Left cardiac atrium (tissue), 4 donors: Measurements from ENCODE around the gene ARHGDIG. TPM values are rescaled to one million over a fixed set of nuclear protein-coding genes. Genes with fewer than 3 reads are reported as not detected.

ENCODE experiments used
- ATAC-seq, 2 donors: fragments of 200-7000 bp; cut with Tn5 transposase; one replicate each; pipeline ENCODE4 v1.9.1; 2020; ENCODE audit warnings: mild to moderate bottlenecking in 2 of 2, moderate library complexity in 2 of 2
- DNase-seq: peaks from one replicate; pipeline ENCODE4 v3.0.0-alpha.2; 2020
- intact Hi-C, 2 donors: fragments of 100-400 bp; cut with DNase I; formaldehyde crosslinking; loops; one replicate each; pipeline versions ENCODE4 v1.14.1 to v1.15.1; 2022 to 2023
- total RNA-seq, 2 donors: library from RNA; stranded (reverse); fragmentation: NEBNext Ultra II Directional; extraction: Animal tissue kit (Norgen Biotek cat#: 25700); gene quantifications; one replicate each; pipeline ENCODE4 v1.2.1, GENCODE V29; 2021
- donor health status: DM: no; HTN: yes; CAD: no.
- donor health status: DM: no; HTN: yes; CAD: no; lungs with severe emphysema.
- donor health status: DM: yes; HTN: yes; CAD: no.
- donor health status: Dilated cardiomyopathy.

The ARHGDIG gene
- total RNA-seq, 2 donors from 2014 or later, result 4.9 to 5.1 TPM

DNA sequence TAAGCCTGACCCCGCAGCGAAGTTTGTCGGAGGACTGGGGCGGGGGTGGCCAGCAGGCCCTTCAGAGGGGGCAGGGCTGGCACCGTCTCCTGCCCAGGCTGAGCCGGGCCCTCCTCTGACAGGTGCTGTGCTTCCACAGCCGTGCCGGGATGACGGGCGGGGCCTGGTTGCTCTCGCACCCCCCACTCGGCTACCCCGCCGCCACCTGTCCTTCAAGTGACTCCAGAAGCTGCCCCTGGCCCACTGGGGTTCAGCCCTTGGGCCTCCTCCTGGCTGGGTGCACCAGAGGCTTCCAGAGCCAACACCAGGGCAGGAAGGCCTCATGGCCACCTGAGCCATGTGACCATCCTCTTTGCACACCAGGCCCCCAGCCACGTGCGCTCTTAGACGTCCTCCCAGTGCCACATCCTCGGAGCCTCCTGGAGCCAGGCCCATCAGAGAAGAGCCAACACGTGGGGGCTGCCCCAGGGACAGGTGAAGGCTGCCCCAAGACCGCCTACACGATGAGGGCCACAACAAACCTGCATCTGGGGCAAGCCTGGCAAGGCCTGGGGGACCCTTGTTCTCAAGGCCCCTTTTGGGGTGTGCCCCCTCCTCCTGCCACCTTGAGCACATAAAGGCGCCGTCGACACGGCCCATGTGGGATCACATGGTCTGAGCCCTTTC is 9.8 kb downstream of the ARHGDIG start:
- ATAC-seq (no peak), DNase-seq (no peak)
- intact Hi-C loops, result no loop called here

GRCh38 chr16:290681-291405 is 10.5 kb downstream of the ARHGDIG start:
- DNase-seq (no peak), ATAC-seq (no peak)
- intact Hi-C loops, result no loop called here

DNA sequence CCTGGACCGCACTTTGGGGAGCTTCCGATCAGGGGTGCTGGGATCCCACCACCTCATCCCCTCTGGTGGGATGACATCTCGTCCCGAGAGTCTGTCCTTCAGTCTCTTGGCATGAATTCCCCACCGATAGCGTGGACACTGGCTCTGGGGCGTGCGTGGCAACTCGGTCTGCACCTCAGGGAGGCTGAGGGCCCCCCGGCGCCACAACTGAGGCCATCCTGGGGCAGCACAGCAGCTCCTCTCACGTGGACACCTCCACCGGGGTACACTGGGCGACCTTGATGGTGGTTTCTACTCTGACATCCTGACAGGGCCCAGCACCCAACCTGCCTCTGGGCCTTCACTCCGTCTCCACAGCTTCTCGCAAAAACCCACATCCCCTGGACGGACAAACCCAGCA is 11.1 kb downstream of the ARHGDIG start:
- no peak for ATAC-seq
- intact Hi-C loops, result no loop called here
- DNase-seq, result no peak

GRCh38 chr16:293043-293775 is 12.8 kb downstream of the ARHGDIG start:
- intact Hi-C loops, result no loop called here
- DNase-seq, result no peak
- ATAC-seq, result no peak

- intact Hi-C loops, result no loop called here
- ATAC-seq (no peak), DNase-seq (no peak)
These were observed 15.9 kb downstream of the ARHGDIG start for GRCh38 chr16:296276-296675.

DNA sequence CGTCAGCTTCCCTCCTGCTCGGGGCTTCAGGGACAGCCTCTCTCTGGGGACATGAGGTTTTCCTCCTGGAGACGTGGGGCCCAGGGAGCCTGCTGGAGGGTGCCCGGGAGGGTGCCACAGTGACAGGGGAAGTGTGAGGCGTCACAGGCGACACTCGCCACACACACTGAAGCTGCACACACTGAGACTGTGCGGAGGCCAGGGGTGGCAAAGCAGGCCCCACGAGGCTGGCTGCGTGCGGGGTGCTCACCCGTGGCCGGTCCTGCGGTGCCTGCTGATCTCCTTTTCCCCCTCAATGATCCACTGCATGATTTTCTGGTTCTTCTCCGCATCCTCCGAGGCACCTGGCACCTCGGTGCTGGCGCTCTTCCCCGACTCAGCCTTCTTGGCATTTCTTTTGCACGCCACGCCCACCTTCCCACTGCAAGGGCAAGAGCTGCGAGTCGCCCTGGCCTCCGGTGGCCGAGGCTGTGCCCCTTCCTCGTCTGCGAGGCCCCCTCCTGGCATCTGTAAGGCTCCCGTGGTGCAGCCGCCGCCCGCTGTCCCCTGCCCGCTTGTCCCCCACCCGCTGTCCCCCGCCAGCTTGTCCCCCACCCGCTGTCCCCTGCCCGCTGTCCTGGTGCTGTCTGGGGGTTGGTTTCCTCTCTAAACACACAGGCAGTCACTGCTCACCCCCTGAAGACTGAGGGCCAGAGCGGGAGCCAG is 16.6 kb downstream of the ARHGDIG start:
- ATAC-seq, result no peak
- intact Hi-C loops, result no loop called here
- DNase-seq, result no peak

DNA sequence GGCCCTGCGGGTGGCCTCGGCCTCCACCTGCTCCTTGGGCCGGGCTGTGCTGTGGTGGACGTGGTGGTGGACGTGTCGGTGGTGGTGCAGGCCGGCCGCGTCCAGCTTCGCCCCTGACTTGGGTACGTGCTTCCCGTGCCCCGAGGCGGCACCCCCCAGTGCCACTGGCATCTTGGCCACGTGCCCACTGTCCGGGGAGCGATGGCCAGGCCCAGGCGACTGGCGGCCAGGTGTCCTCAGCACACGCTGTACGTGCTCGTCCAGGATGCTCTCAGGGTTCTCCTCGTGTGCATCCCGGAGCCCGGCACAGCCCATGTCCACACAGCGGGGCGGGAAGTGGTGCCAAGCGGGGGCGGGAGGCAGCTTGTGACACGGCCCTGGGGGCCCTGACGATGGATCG is 17.4 kb downstream of the ARHGDIG start:
- intact Hi-C loops, result no loop called here
- no peak for DNase-seq
- ATAC-seq, result no peak

DNA sequence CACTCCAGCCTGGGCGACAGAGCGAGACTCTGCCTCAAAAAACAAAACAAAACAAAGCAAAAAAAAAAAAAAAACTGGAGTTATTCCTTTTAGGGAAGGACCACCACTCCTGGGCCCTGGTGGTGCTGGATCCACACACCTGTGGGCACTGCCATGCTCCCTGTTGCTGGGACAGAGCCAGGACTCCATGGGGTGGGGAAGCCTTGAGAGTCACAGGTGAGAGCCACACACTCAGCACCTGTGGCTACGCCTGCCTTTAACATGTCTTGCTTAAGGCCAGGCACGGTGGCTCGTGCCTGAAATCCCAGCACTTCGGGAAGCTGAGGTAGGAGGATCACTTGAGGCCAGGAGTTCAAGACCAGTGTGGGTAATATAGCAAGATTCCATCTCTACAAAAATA is 20.8 kb downstream of the ARHGDIG start:
- DNase-seq, result no peak
- intact Hi-C loops, result no loop called here
- ATAC-seq, result no peak

DNA sequence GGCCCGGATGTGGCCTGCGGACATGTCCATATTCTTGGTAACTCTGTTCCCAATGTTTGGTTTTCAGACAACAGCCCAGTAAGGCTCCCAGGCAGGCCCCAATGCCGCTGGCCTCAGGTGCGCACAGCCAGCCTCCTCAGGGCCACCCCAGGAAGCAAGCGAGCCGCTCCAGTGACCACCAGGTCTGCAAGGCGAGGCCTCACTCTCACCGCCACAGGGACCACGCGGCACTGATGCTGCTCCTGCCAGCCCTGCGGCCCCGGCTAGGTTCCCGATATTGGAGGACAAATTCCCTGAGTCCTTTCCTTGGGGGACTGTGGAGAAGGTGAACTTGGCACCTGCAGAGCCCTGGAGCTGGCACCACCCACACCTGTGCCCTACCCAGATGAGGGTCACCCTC is 21.6 kb downstream of the ARHGDIG start:
- DNase-seq (no peak), ATAC-seq (no peak)
- intact Hi-C loops, result no loop called here

DNA sequence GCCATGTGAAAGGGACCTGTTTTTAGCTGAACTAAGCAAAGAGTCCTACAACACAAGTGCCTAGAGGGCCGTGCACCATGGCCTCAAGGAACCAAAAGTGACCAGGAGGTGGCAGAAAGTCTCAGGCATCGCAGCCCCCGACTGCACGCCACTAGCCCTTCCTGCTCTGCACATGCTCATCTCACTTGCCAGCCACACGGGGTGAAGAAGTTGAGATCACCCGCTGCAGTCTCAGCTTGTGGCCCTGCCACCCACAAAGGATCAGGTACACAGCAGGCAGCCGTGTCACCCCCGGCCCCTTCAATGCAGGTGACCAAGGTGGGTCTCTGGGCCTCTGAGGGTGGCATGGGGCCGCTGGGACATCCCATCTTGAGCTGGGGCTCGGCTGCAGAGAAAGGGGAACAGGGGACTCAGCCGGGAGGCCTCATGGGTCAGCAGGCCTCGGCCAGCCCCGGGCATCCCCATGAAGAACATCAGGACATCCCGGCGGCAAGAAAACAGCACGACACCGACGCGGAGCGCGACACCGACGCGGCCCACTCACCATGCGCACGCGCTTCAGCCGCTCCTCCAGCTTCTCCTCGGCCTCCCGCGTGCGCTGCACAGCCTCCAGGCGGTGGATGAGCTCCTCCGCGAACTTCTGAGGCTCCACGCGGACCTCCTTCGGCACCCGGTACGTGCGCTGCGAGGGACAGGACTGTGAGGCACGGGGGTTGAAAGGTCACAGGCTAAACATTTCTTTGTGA is 23.5 kb downstream of the ARHGDIG start:
- DNase-seq (no peak), ATAC-seq (no peak)
- intact Hi-C loops, result no loop called here

DNA sequence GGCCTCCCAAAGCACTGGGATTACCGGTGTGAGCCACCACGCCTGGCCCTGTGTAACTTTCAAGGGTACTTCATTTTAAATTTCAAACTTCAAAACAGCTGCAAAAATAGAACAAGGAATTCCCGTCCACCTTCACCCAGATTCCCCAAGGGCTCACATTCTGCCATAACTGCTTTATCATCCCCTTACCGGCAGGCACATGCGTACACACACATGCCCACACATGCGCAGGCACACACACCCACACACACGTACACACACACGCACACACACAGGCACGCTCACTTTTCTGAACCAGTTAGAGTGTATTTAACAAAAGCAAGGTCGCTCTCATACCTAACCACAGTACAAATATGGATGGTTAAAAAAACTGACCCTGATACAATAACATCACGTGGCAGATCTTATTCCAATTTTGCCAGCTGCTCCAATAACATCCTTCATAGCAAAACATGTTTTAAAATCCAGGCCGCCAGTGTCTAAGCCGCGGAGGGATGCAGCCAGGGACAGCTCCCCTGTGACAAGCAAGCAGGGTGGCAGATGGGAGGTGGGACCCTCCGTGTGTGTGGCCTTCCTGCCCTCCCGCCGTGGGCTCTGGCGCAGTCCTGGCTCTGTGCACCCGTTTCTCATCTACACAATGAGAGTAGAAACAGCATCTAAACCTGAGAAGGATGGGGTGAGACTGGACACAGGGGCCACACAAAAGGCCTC is 25.7 kb downstream of the ARHGDIG start:
- ATAC-seq, result no peak
- no peak for DNase-seq
- intact Hi-C loops, result no loop called here

GRCh38 chr16:306911-307370 is 26.6 kb downstream of the ARHGDIG start:
- intact Hi-C loops, result no loop called here
- DNase-seq (no peak), ATAC-seq (no peak)

- DNase-seq, result no peak
- ATAC-seq, result no peak
- intact Hi-C loops, result no loop called here
These were observed 27.4 kb downstream of the ARHGDIG start for GRCh38 chr16:307691-308312.

- intact Hi-C loops, result no loop called here
- no peak for ATAC-seq
- no peak for DNase-seq
These were observed 29.1 kb downstream of the ARHGDIG start for GRCh38 chr16:309476-309875.

DNA sequence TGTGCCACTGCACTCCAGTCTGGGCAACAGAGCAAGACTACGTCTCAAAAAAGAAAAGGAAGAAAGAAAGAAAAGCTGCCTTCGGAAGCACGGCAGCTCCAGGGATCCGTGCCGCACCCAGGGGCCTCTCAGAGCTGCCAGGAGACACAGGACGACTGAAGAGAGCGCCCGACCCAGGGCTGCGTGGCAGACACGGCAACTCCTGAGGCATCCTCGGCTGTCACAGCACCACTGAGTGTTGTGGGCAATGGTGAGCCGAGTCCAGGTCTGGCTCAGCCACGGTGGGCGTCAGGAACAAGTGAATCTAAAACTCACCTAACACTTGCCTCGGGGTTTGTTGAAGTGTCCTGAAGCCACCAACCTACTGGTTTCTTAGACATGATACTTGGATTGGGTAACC is 31.3 kb downstream of the ARHGDIG start:
- DNase-seq (no peak), ATAC-seq (no peak)
- intact Hi-C loops, result no loop called here

DNA sequence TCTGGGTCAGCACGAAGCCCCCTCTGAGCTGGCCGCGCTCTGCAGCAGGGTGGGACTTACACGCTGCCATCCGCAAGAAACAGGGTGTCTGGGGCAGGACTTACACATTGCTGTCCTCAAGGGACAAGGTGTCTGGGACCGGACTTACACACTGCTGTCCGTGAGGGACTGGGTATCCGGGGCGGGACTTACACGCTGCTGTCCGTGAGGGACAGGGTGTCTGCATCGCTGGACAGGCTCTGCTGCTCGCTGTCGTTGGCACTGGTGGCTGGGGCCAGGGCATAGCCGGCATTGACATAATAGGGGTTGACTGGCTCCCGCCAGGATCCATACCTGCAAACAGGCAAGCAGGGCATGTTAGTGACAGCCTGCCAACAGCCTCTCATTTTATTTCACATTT is 34.0 kb downstream of the ARHGDIG start:
- ATAC-seq (no peak), DNase-seq (no peak)
- intact Hi-C loops, result no loop called here

GRCh38 chr16:314795-315299 is 34.5 kb downstream of the ARHGDIG start:
- DNase-seq, result no peak
- no peak for ATAC-seq
- intact Hi-C loops, result no loop called here
